HG03139 (cell line): ENCODE data around the gene CES3.
"Not testable (repeated sequence)": the region's sequence is repeated elsewhere in the genome, so short reads cannot be mapped to it uniquely, and the experiment has no call there.

Source experiments
- ATAC-seq: cut with Tn5 transposase; IDR thresholded peaks from one replicate; pipeline ENCODE4 v1.9.1; 2021; ENCODE audit not compliant: unreplicated experiment

The CES3 gene

GRCh38 chr16:66944971-66945370 is 16.1 kb upstream of the CES3 start:
- ATAC-seq, result not testable (repeated sequence)

- no peak for ATAC-seq
Measured at GRCh38 chr16:66945939-66946338, 15.1 kb upstream of the CES3 start.

GRCh38 chr16:66946541-66946940 is 14.5 kb upstream of the CES3 start:
- ATAC-seq, result no peak

GRCh38 chr16:66946974-66947301 is 14.1 kb upstream of the CES3 start:
- no peak for ATAC-seq

- ATAC-seq, result peak; percentile 58
Measured at GRCh38 chr16:66947302-66948065, 13.6 kb upstream of the CES3 start.

GRCh38 chr16:66948134-66948836 is 12.8 kb upstream of the CES3 start:
- no peak for ATAC-seq

GRCh38 chr16:66948837-66949225 is 12.2 kb upstream of the CES3 start:
- no peak for ATAC-seq

- ATAC-seq, result no peak
Measured at GRCh38 chr16:66949472-66949871, 11.6 kb upstream of the CES3 start.

GRCh38 chr16:66950437-66950836 is 10.6 kb upstream of the CES3 start:
- no peak for ATAC-seq

- no peak for ATAC-seq
Measured at GRCh38 chr16:66950971-66951790, 9.9 kb upstream of the CES3 start.

- no peak for ATAC-seq
Measured at GRCh38 chr16:66952430-66953110, 8.5 kb upstream of the CES3 start.

- ATAC-seq, result no peak
Measured at GRCh38 chr16:66953462-66954096, 7.5 kb upstream of the CES3 start.

GRCh38 chr16:66954097-66954659 is 6.9 kb upstream of the CES3 start:
- no peak for ATAC-seq

GRCh38 chr16:66955363-66956153 is 5.5 kb upstream of the CES3 start:
- not testable (repeated sequence) for ATAC-seq

GRCh38 chr16:66956154-66956457 is 5.0 kb upstream of the CES3 start:
- ATAC-seq, result not testable (repeated sequence)

GRCh38 chr16:66958857-66959703 is 2.0 kb upstream of the CES3 start:
- ATAC-seq, result no peak

GRCh38 chr16:66959704-66960161 is 1.3 kb upstream of the CES3 start:
- no peak for ATAC-seq

- ATAC-seq, result no peak
Measured at GRCh38 chr16:66960270-66960669, 796 bp upstream of the CES3 start.

GRCh38 chr16:66961914-66962313 is 848 bp downstream of the CES3 start:
- no peak for ATAC-seq
